HEK293 (cell line): ENCODE measurements around the gene BYSL.

ENCODE experiments used
- CTCF ChIA-PET: fragments of 350-600 bp; formaldehyde crosslinking; extraction: SDS; loops from one replicate; lab custom pipeline; 2021; ENCODE audit warnings: antibody characterized with exemption; lab: Yijun Ruan, JAX
- POLR2A ChIA-PET: fragments of 300-600 bp; formaldehyde crosslinking; extraction: SDS; loops from one replicate; lab custom pipeline; 2020; ENCODE audit warnings: antibody characterized with exemption, inconsistent platforms; lab: Yijun Ruan, JAX
- H3K27ac ChIP-seq: fragments of 200-500 bp; sonication (Bioruptor generic); 2 replicates; pipeline ENCODE4 v1.5.1; 2014; ENCODE audit warnings: low read depth, low read length, control low read depth, inconsistent platforms; ENCODE audit errors: extremely low read depth
- H3K36me3 ChIP-seq, 2 experiments: fragments of 200-500 bp in 1 of 2; sonication (Bioruptor generic) in 1 of 2; 1 replicate in 1 of 2; 2 replicates in 1 of 2; pipeline ENCODE4 v1.5.1; 2014 to 2017; ENCODE audit warnings: inconsistent platforms in 2 of 2, low read length in 2 of 2; ENCODE audit not compliant: control insufficient read depth in 2 of 2, insufficient read depth in 1 of 2
- H3K4me1 ChIP-seq: fragments of 200-500 bp; sonication (Bioruptor generic); 2 replicates; pipeline ENCODE4 v1.5.1; 2014; ENCODE audit warnings: mild to moderate bottlenecking, low read length, inconsistent platforms; ENCODE audit not compliant: control insufficient read depth, insufficient read depth
- H3K4me3 ChIP-seq: 2 replicates; pipeline ENCODE4 v1.5.1; 2011; ENCODE audit warnings: low read depth, mild to moderate bottlenecking, control low read depth, low read length, moderate library complexity
- H3K9me3 ChIP-seq: fragments of 200-500 bp; sonication (Bioruptor generic); 2 replicates; pipeline ENCODE4 v1.5.1; 2014; ENCODE audit warnings: low read depth, low read length, inconsistent platforms; ENCODE audit not compliant: control insufficient read depth, insufficient read depth
- EGR2 ChIP-seq: fragments of 450-650 bp; formaldehyde crosslinking; IDR thresholded peaks from 2 replicates; pipeline ENCODE4 v1.5.1; 2016; ENCODE audit warnings: low read depth, missing biosample characterization, missing genetic modification characterization
- HOXD13 ChIP-seq: sonication (generic); formaldehyde crosslinking; IDR thresholded peaks from 2 replicates; pipeline ENCODE4 v1.8.0; 2022; ENCODE audit warnings: missing genetic modification reagents, borderline replicate concordance
- INSM2 ChIP-seq: fragments of 450-650 bp; formaldehyde crosslinking; IDR thresholded peaks from 2 replicates; pipeline ENCODE4 v1.5.1; 2016; ENCODE audit warnings: missing biosample characterization, missing genetic modification characterization
- PRDM4 ChIP-seq: fragments of 450-650 bp; formaldehyde crosslinking; IDR thresholded peaks from 2 replicates; pipeline ENCODE4 v1.5.1; 2017; ENCODE audit warnings: missing biosample characterization, missing genetic modification characterization
- SETDB1 ChIP-seq: IDR thresholded peaks from one replicate; pipeline ENCODE4 v1.6.1; 2017; ENCODE audit warnings: mild to moderate bottlenecking, low read length, moderate library complexity, mixed read lengths; ENCODE audit not compliant: insufficient read length
- TCF7L2 ChIP-seq: IDR thresholded peaks from 2 replicates; pipeline ENCODE4 v1.6.1; 2011; ENCODE audit warnings: low read depth, mild to moderate bottlenecking, inconsistent platforms, low read length, moderate library complexity, borderline replicate concordance
- ZFHX2 ChIP-seq: fragments of 450-650 bp; formaldehyde crosslinking; conservative IDR thresholded peaks from 2 replicates; pipeline ENCODE4 v1.5.1; 2016; ENCODE audit warnings: missing biosample characterization, missing genetic modification characterization
- ZNF239 ChIP-seq: fragments of 450-650 bp; formaldehyde crosslinking; IDR thresholded peaks from 2 replicates; pipeline ENCODE4 v1.5.1; 2016; ENCODE audit warnings: missing biosample characterization, missing genetic modification characterization
- ZNF398 ChIP-seq: fragments of 450-650 bp; formaldehyde crosslinking; IDR thresholded peaks from 2 replicates; pipeline ENCODE4 v1.5.1; 2017; ENCODE audit warnings: missing biosample characterization, missing genetic modification characterization
- ZNF416 ChIP-seq: fragments of 450-650 bp; formaldehyde crosslinking; IDR thresholded peaks from 2 replicates; pipeline ENCODE4 v1.5.1; 2016; ENCODE audit warnings: missing biosample characterization, missing genetic modification characterization
- ZNF488 ChIP-seq: fragments of 450-650 bp; formaldehyde crosslinking; IDR thresholded peaks from 2 replicates; pipeline ENCODE4 v1.5.1; 2016; ENCODE audit warnings: missing biosample characterization, missing genetic modification characterization
- ZNF529 ChIP-seq: fragments of 450-650 bp; formaldehyde crosslinking; IDR thresholded peaks from 2 replicates; pipeline ENCODE4 v1.5.1; 2017; ENCODE audit warnings: missing genetic modification characterization, missing biosample characterization; ENCODE audit not compliant: insufficient replicate concordance
- ZNF596 ChIP-seq: fragments of 450-650 bp; IDR thresholded peaks from 2 replicates; pipeline ENCODE4 v1.5.0; 2018; ENCODE audit warnings: missing biosample characterization, mild to moderate bottlenecking, missing genetic modification characterization, moderate library complexity
- ZNF645 ChIP-seq: fragments of 450-650 bp; formaldehyde crosslinking; IDR thresholded peaks from 2 replicates; pipeline ENCODE4; 2016; ENCODE audit warnings: missing biosample characterization, missing genetic modification characterization
- ZNF660 ChIP-seq: fragments of 450-650 bp; IDR thresholded peaks from 2 replicates; pipeline ENCODE4 v1.5.1; 2018; ENCODE audit warnings: missing biosample characterization, mild to moderate bottlenecking, missing genetic modification characterization
- ZNF837 ChIP-seq: fragments of 450-650 bp; formaldehyde crosslinking; IDR thresholded peaks from 2 replicates; pipeline ENCODE4 v1.5.1; 2016; ENCODE audit warnings: missing biosample characterization, missing genetic modification characterization
- ZSCAN18 ChIP-seq: fragments of 450-650 bp; formaldehyde crosslinking; IDR thresholded peaks from 2 replicates; pipeline ENCODE4 v1.5.1; 2016; ENCODE audit warnings: missing biosample characterization, missing genetic modification characterization

BYSL gene

GRCh38 chr6:41974281-41974825, 53.1 kb downstream of the BYSL start (continued):
- TF ChIP-seq ZNF398 (tag by site-specific recombination) = no peak
- TF ChIP-seq HOXD13 (CRISPR knock-in tag) = no peak
- no peak for TF ChIP-seq ZNF488
- no peak for TF ChIP-seq TCF7L2
- TF ChIP-seq ZNF645 (tag by site-specific recombination) = no peak
- no peak for TF ChIP-seq ZSCAN18 (tag by site-specific recombination)
- no peak for TF ChIP-seq ZNF416 (tag by site-specific recombination)

- ChIA-PET POLR2A (no interaction called here), CTCF (no interaction called here)
- no peak for TF ChIP-seq ZNF660 (tag by site-specific recombination)
- no peak for TF ChIP-seq ZNF837 (tag by site-specific recombination)
- no peak for TF ChIP-seq ZNF529 (tag by site-specific recombination)
- no peak for TF ChIP-seq SETDB1
- TF ChIP-seq PRDM4 (tag by site-specific recombination) = no peak
- no peak for TF ChIP-seq ZNF596 (tag by site-specific recombination)
- no peak for TF ChIP-seq ZNF239 (tag by site-specific recombination)
- H3K36me3 ChIP-seq = no peaks in the 10 kb centered on the region; a peak in 1 of 3 replicates
- H3K9me3 ChIP-seq = no peaks in the 10 kb centered on the region
- H3K27ac ChIP-seq = no peak overlapping the region
- H3K4me1 ChIP-seq = no peaks in the 10 kb centered on the region
- H3K4me3 ChIP-seq = no peak overlapping the region
These were observed 54.0 kb downstream of the BYSL start for GRCh38 chr6:41975276-41975675.

GRCh38 chr6:41976794-41977484, 55.6 kb downstream of the BYSL start:
- ChIA-PET CTCF (interaction anchor here (0.5 to 1.4 kb wide), 4 partner anchors 32 to 888 kb away, joined by 3 to 4 read pairs (median 3); no protein-coding TSS in a partner anchor), POLR2A (interaction anchor here (0.6 kb wide), 1 partner anchor 16 kb away, joined by 5 read pairs; no protein-coding TSS in a partner anchor)
- H3K4me1 ChIP-seq = no peaks in the 10 kb centered on the region
- no peaks in the 10 kb centered on the region for H3K36me3 ChIP-seq
- TF ChIP-seq EGR2 (tag by site-specific recombination) (peak; percentile 48), ZFHX2 (tag by site-specific recombination) (peak; percentile 54; the same call in 1 of the 2 replicates), INSM2 (tag by site-specific recombination) (no peak)
- no peak overlapping the region for H3K27ac ChIP-seq
- no peaks in the 10 kb centered on the region for H3K9me3 ChIP-seq
- H3K4me3 ChIP-seq = no peak overlapping the region
